GM19324 (cell line): ENCODE results near the gene KPNA2.
"Not testable (repeated sequence)": the region's sequence is repeated elsewhere in the genome, so short reads cannot be mapped to it uniquely, and the experiment has no call there.

Experiments used
- ATAC-seq: cut with Tn5 transposase; IDR thresholded peaks from one replicate; pipeline ENCODE4 v1.9.1; 2021; ENCODE audit warnings: mild to moderate bottlenecking, moderate library complexity; ENCODE audit not compliant: unreplicated experiment, low FRiP score

KPNA2 gene

DNA sequence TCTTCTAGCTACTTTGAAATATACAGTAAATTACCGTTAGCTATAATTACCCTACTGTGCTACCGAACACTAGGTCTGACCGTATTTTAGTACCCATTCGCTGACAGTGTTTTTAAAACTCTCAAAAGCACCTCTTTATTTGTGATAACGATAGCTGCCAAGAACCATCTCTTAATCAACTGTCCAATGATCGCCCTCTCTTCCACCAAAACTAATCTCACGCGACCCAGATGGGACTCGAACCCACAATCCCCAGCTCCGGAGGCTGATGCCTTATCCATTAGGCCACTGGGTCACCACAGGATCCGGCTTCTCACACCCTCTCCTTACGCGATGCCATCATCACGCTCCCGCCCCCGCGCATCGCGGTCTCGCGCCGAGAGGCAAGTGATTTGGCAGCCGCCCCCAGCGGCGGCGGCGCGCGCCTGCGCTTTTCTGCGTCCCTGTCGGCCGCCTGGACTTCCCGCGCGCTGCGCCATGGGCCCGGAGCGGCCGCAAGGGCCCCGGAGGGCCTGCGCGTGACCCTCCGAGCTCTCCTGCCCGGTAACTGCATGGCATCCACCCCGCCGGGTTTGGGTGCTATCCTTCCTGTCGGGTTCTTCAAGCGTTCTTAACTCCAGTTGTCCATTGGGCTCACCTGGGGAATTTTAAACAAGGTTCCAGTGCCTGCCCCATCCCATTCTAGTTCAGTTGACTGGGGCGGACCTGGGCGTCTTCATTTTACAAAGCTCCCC, 15.7 kb upstream of the KPNA2 start:
- ATAC-seq: peak; percentile 97

DNA sequence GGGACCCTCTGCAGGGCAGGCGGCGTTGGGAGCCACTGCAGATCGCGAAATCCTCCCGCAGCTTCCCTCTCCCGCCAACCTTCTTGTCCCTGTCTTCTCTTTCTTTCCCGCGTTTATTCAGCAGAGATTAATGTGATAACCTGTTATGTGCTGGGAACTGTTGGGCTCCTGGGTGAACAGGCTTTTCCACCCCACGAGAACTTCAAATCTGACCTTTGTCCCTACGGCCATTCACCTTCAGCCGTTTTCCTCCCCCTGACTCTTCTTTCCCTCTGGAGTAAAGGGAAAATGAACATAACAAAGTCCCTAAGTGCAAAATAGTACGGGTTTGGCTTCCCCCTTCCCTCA, 15.2 kb upstream of the KPNA2 start:
- no peak for ATAC-seq

DNA sequence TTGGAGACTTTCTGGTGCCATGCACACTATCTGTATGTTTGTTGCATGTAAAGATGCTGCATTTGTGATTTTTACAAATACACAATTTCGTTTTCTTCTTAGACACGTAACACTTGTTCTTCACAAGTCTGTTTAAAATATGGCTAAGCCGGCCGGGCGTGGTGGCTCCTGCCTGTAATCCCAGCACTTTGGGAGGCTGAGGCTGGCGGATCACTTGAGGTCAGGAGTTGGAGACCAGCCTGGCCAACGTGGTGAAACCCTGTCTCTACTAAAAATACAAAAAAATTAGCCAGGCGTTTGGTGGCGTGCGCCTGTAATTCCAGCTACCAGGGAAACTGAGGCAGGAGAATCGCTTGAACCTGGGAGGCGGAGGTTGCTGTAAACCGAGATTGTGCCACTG, 14.7 kb upstream of the KPNA2 start:
- not testable (repeated sequence) for ATAC-seq

DNA sequence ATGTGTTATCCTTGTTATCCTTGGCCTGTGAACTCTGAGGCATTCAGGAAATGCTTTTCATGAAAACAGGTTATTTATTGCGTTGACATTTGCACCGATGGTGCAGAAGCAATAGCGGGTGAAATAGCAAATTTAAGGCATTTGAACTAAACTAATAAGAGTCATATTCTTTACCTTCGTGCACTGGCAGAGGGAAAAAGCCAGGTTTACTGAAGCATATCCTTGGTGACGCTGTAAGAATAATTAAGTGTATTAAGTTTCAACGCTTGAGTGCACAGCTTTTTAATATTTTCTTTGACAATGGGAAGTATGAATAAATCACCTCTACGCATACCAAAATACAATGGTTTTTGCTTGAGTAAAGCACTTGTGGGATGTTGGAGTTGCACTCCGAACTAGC, 13.6 kb upstream of the KPNA2 start:
- ATAC-seq: no peak

DNA sequence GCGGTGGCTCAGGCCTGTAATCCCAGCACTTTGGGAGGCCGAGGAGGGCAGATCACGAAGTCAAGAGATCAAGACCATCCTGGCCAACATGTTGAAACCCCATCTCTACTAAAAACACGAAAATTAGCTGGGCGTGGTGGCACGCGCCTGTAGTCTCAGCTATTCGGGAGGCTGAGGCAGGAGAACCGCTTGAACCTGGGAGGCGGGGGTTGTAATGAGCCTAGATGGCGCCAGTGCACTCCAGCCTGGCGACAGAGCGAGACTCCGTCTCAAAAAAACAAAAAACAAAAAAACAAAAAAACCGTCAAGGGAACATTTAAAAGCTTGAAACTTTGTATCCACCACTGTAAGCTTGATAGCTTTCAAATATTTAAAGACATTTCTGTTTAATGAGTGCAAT, 13.0 kb upstream of the KPNA2 start:
- not testable (repeated sequence) for ATAC-seq

DNA sequence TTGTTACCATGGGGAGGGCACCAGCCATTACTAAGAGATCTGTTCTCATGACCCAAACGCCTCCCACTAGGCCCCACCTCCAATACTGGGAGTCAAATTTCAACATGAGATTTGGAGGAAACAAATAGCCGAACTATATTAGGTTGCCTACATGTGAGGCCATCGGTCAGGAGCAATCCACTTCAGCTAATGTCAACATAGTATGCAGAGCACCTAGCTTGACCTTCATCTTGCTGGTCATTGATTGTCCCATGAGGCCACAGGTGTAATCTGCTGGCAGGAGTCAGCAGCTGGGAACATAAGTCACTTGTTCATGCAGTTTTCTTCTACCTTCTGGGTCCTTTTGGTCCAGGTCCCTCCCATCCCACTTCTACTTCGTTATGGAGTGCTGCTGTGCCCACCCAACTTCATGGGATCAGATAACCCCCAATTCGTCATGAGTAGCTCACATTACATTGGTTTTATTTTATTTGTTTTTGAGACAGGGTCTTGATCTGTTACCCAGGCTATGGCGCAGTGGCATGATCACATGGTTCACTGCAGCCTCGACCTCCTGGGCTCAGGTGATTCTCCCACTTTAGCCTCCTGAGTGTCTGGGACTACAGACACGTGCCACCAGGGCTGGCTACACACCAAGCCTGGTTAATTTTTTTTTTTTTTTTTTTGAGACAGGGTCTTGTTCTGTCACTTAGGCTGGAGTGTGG, 5.9 kb upstream of the KPNA2 start:
- no peak for ATAC-seq

DNA sequence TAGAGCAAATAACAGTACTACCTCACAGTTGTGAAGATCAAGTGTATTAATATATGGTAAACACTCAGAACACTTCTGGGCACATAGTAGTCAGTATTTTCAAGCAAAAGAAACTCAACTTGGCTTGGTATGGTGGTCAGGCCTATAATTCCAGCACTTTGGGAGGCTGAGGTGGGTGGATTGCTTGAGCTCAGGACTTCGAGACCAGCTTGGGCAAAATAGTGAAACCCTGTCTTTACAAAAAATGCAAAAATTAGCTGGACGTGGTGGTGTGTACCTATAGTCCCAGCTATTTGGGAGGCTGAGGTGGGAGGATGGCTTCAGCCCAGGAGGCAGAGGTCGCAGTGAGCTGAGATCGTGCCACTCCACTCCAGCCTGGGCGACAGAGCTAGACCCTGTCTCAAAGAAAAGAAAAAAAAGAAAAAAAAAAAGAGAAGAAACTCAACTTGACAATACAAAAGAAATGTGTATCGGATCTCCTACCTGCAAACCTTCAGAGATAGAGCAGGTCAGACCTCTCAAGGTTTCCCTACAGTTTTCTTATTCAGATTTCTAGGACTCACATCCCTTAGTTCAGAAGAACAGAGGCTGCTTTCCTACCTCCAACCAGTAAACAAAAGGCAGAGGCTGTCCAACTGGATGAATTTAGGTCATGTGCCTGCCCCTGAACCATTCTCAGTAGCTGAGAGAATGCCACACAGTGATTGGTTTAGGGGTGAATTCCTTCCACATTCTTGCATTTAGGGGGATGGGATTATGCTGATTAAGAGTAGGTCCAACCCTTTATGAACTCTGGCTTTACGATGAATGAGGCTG, 1.7 kb upstream of the KPNA2 start:
- ATAC-seq: no peak

DNA sequence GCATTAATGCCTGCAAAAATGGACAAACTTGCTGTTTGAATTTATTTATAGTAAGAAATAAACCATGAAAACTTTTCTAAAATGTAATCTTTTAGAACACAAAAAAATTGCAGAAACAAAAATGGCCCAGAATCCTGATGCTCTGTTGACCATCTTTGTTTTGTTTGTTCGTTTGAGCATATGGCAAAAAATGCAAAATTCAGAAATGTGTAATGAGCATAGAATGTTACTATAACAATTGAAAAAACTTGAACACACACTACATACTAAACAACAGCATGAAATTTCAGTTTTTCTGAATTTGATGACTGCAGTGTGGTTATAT, 1.1 kb upstream of the KPNA2 start:
- no peak for ATAC-seq

DNA sequence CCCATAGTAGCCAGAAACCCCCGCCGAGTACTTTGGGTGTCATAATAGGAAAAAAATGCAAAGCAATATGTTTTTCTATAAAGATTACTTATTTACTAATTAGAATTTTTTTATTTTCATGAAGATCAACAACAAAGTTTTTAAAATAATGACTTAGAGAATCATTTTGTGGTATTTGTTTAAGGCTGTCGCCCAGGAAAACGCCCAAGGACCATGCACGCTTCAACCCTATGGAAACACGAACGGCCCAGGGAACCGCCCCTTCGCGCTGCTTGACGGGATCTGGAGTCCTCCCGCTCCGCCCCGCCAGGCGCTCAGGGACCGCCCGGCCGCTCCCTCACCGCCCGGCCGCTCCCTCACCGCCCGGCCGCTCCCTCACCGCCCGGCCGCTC, 408 bp upstream of the KPNA2 start:
- peak; percentile 89 for ATAC-seq

DNA sequence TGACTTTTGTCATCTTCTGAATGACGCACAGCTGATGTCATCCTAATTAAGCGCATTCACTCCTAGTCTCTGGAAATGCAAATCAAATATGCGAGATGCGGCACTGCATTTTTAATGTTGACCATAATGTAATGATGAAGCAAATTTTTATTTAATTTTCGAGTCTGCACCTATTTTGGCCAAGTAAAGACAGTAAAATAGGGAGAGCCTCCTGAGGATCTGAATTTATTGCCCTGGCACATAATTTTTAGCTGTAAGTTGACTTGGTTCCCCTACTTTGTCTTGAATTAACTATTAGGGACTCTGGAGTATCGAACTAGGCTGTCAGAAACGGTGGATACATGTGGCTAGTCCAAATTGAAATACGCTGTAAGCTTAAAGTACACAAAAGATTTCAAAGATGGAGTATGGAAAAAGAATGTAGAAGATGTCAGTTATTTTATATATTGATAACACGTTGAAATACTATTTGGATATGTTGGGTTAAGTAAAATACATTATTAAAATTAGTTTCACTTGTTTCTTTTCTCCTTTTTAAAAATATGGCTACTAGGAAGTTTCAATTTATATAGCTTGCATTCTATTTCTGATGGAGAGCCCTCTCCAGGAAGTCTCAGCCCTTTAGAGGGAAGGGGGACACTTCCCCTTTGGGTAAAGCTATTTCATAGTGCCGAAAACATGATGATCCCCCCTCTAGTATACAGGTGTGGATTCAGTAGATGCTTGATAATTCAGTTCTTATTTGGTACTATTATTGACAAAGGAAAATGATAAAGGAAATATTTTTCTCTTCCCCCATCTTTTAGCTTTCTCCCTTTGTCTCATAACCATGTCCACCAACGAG, 991 bp downstream of the KPNA2 start:
- ATAC-seq: no peak

DNA sequence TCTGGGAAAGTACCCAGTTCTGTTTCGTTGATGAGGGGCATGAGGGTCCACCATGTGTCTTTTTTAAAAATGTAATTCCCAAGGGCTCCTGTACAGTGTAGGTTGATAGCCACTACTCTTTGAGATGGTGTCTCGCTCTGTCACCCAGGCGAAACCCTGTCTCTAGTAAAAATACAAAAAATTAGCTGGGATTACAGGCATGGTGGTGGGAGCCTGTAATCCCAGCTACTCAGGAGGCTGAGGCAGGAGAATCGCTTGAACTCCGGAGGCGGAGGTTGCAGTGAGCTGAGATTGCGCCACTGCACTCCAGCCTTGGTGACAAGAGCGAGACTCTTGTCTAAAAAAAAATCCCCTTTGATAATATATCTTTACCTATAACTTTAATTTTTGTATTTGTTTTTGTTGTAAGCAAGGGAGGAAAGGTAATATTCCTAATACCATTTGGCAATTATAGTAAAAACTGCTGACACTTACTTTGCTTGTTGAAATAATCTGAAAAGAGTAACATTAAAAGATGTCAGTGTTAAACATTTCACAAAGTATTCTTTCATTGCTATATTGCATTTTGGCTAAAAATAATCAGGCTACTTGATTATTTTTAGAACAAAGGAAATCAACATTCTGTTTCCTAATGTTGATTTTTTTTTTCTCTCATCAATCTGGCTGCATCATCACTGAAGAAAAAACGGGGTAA, 11.8 kb downstream of the KPNA2 start:
- no peak for ATAC-seq

DNA sequence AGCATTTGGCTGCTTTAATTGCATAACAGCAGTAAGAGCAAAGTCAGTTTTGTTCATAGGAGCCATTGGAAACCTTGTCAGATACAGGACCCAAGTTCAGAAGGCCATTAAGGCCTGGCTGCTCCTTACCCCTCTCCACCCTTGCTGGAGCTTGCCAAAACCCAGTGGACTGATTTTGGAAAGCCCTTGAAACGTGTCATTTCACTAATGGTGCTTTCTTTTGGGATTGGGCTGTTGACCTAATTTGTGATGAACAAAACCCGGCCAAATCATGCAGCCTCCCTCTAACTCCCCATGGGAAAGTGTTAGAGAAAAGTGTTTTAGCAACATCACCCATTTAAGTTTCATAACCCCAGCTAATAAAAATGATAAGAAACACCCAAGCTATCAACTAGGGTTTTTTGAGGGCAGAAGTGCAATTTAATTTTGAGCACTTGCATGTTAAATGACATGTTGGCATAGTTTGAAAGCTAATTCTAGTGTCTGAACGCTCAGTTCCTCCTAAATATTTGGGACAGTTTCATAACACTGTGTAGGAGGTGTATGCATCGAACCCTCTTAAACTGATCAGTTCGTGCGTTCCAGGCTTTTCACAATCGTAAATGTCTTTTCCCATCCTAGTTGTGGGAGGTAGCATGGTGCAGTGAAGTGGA, 12.5 kb downstream of the KPNA2 start:
- ATAC-seq: not testable (repeated sequence)

DNA sequence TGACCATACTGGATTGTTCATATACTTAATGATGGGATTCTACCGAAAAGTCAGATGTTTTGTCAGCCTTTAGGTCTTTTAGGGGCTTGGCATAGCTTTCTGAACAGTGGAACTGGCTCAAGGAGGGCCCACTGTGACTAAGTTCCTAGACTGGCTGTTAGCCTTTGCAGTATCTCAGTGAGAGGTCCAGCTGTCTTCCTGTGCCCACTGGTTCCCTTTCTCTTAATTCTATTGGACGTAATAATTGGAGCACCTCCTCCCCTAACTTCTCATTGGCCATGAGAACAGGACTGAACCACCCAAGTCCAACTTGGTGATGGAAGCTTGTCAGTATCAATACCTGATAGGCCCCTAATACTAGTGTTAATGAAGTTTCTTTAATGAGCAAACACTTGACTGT, 13.5 kb downstream of the KPNA2 start:
- ATAC-seq: no peak

DNA sequence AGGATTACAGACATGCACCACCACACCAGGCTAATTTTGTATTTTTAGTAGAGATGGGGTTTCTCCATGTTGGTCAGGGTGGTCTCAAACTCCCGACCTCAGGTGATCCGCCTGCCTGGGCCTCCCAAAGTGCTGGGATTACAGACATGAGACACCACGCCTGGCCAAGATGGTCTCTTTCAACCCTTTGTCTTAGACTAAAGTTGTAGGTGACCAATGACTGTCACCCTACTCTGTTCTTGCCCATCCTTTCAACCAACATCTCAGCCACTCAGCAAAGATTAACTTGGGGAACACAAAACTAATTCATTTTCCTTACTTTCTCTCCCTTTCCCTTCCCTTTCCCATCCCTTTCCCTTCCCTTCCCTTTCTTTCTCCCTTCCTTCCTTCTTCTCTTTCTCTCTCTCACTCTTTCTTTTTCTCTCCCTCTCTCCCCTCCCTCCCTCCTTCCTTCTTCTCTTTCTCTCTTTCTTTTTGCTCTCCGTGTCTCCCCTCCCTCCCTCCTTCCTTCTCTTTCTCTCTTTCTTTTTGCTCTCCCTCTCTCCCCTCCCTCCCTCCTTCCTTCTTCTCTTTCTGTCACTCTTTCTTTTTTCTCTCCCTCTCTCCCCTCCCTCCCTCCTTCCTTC, 14.4 kb downstream of the KPNA2 start:
- ATAC-seq: not testable (repeated sequence)

DNA sequence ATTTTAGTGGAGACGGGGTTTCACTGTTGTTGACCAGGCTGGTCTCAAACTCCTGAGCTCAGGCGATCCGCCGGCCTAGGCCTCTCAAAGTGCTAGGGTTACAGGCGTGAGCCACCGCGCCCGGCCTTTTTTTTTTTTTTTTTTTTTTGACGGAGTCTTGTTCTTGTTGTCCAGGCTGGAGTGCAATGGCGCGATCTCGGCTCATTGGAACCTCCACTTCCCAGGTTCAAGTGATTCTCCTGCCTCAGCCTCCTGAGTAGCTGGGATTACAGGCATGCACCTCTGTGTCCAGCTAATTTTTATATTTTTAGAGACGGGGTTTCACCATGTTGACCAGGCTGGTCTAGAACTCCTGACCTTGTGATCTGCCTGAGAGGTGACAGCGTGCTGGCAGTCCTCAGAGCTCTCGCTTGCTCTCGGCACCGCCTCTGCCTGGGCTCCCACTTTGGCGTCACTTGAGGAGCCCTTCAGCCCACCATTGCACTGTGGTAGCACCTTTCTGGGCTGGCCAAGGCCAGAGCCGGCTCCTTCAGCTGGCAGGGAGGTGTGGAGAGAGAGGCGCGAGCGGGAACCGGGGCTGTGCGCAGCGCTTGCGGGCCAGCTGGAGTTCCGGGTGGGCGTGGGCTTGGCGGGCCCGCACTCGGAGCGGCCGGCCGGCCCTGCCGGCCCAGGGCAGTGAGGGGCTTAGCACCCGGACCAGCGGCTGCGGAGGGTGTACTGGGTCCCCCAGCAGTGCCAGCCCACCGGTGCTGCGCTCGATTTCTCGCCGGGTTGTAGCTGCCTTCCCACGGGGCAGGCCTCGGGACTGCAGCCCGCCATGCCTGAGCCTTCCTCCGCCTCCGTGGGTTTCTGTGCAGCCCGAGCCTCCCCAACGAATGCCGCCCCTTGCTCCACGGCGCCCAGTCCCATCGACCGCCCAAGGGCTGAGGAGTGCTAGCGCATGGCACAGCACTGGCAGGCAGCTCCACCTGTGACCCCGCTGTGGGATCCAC, 16.1 kb downstream of the KPNA2 start:
- not testable (repeated sequence) for ATAC-seq

DNA sequence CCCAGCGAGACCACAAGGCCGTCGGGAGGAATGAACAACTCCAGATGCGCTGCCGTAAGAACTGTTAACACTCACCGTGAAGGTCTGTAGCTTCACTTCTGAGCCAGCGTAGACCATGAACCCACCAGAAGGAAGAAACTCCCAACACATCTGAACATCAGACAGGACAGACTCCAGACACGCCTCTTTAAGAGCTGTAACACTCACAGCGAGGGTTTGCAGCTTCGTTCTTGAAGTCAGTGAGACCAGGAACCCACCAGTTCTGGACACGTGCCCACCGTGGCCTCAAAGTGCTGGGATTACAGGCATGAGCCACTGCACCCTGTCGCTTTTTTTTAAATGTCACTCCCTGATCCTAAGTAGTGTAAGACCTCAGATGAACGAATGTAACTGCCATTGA, 17.3 kb downstream of the KPNA2 start:
- no peak for ATAC-seq

DNA sequence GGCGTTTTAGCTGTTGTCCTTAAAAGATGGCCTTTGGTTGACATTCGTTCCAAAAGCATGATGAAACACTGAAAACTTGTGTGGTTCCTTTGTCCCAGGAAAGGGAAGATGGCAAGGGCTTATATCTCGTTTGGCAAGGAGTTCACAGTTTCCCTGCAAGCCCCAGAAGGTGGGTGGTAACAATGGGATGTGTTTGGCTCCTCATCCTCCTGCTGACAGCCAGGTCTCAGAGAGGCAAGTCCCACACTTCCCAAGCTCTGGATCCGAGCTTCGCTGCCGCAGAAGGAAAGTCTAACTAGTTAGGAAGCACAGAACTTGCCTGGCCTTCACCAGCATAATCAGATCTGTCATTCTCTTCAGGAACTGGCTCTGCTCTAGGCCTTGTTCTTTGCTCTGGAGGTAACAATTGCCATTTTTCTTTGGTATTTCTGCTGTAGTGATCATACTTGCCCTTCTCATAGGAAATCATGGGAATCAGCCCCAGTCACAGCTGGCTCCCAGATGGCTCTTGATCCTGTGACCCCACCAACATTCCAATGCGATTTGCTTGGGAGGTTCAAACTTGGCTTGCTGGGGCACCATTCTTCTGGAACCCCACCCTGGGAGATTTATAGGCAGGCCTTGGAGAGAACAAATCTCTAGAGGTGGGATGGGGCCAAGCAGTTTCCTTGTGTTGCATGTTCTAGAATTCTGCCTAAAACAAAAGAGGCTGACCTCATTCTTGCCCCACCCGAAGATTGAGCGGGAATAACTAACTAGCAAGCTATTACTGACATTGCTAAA, 17.9 kb downstream of the KPNA2 start:
- ATAC-seq: no peak
